ENCODE measurements around the gene KMT2B.
"Not testable (repeated sequence)": the region's sequence is repeated elsewhere in the genome, so short reads cannot be mapped to it uniquely, and the experiment has no call there.

KMT2B gene

DNA sequence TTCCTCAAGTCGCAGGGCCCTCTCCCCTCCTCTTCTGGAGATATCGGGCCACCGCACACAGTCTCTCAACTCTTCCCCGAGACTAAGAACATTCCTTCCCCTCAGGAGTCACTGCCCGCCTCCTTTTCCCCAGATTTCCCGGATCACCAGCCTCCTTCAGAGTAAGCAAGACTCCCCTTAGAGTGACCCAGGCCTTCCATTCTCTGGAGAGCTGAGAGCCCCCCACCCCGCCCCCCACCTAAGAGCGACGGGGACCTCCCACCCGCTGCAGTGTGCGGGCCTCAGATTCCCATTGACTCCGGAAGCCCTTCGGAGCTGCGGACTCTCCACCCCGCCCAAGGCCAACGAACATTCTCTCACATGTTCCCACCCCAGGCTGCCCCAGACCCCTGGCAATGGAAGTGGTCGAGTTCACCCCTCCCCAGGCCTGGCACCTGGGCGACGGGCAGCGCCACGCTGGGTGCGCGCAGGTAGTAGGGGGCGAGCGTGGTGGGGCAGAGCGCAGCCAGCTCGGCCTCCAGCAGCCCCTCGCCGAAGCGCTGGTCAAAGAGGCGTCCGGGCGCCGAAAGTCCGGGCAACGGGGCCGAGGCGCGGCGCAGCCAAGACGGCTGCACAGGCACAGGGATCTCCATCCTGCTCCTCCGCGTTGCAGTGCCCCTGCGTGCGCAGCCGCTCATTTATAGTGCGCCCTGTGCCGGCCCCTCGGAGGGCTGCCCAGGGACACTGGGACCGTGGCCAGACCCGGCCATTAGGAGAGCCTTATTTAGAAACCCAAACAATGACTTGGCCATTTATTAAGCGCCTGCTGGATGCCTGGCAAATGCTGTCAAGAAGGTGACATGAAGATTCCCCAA lies 38.8 kb downstream of the KMT2B start, which contains the start of gene HSPB6:
Gene HSPB6 (minus strand): TSS at position 653 of the 854 bp plus-strand sequence. CDS start 21 bp downstream, at position 632.
- no peak for DNase-seq (ENCODE audit: low read depth in 2 of 2)

DNA sequence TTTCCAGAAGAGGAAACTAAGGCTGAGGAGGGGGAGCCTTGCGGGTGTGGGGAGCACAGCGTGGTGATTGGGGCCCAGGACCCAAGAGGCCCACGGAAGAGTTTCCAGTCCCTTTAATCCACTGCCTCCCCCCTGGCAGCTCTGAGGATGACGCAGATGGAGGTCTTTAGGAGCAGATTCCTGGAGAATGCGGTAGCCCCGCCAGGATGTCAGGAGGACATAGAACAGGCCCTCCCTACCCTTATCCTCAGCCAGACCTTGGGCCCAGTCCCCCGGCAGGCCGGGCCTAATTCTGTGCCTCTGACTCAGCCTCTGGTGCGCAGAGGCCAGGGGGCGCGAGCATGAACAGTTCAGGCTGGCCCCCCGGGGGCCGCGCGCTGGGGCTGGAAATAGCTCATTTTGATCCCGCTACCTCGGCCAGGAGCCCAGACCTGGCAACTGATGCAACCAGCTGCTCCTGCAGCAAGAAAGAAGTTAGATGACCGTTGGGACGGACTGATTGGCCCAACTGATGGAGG lies 39.5 kb downstream of the KMT2B start:
- DNase-seq (ENCODE audit: low read depth in 2 of 2), result no peak

GRCh38 chr19:35757749-35758608 lies 40.2 kb downstream of the KMT2B start, which contains the start of gene PROSER3:
PROSER3 (plus strand) TSS chr19:35758176; CDS start chr19:35758216, 40 bp downstream.
- DNase-seq (ENCODE audit: low read depth in 2 of 2), result peak; percentile 93 to 96

DNA sequence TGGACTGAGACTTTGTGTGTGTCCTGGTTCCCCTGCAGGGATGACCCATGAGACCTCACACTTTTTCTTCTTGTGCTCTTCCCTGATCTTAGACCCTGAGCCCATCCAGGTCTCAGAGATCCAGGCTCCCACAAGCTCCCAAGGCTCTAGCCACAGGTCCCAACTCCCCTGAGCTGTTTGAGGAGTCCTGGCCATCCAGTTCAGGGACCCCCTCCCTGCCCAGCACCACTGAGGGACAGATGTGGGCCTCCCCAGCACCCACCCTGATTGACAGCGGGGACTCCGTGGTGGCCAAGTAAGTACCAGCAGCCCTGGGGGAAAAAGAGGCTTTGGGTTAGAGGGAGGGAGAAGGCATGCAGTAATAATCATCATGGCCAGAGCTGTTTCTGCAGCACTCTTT lies 41.9 kb downstream of the KMT2B start:
- no peak for DNase-seq (ENCODE audit: low read depth in 2 of 2)

DNA sequence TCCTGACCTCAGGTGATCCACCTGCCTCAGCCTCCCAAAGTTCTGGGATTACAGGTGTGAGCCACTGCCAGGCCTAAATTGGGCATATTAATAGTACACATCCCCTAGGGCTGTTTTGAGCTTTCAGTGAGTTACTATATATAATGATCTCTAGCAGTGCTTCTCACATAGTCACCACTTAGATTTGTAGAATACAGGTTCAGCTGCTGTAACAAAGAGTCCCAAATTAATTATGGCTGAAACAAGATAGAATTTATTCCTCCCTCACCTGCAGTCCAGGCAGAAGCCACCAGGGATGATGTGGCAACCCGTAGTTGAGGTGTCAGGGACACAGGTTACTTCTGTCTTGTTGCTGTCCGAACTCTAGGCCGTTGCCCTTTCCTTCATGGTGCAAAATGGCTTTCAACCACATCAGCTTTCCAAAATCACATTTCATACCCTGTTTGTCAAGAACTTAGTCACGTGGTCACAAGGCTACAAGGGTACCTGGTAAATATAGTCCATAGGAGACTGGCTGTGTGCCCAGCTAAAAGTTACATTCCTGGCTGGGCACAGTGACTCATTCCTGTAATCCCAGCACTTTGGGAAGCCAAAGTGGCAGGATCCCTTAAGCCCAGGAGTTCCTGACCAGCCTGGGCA lies 43.0 kb downstream of the KMT2B start:
- DNase-seq (ENCODE audit: low read depth in 2 of 2), result no peak

GRCh38 chr19:35764432-35765315 lies 46.9 kb downstream of the KMT2B start:
- no peak for DNase-seq (ENCODE audit: low read depth in 2 of 2)

DNA sequence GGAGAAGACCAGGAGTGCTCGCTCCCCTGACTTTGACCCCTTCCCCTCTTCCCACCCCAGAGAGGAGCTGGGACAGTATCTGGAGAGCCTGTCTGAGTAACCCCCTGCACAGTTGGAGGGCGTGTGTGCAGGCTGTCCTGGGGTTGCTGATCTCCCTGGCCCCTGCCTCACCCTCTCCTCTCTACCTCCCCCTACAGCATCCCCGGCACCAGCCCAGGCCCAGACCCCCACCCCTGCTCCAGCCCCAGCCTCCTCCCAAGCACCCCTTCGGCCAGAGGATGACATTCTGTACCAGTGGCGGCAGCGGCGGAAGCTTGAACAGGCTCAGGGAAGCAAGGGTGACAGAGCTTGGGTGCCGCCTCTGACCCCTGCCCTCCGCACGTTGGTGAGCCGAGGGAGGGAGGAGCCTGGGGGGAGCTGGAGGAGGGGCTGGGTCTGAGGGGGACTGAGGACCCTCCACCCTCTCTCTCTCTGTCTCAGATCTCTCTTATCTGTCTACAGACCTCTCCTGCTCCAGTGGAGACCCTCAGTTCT lies 48.8 kb downstream of the KMT2B start:
- DNase-seq (ENCODE audit: low read depth in 2 of 2), result no peak

DNA sequence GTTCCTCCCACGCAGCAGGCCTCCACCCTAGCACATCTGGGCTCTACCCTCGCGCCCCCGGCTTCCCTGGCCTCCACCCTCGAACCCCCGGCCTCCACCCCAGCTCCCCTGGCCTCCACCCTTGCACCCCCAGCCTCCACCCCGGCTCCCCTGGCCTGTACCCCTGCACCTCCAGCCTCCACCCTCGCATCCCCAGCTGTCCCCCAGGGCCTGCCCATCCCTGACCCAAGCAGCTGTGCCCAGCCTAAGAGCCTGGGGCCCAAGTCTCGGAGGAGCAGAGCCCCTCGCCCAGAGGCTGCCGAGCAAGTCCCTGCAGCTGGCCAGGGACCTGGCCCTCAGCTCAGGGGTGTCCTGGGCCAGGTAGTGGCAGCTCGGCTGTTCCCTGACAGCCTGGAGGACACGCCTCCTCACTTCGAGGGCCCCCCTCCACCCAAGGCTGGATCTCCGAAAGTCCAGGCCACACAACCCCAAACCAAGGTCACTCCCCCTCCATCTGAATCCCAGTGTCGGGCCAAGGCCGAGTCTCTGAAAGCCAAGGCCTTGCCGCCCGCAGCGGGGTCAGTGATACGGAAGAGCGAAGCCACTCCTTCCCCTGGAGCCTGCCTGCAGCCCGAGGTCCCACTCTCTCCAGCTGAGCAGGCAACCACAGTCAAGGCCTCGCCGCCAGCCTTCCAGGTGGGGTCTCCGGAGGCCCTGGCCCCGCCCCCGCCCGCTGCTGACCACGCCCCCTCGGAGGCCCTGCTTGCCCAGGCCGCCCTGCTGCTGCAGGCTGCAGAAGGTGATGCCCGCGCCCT lies 49.7 kb downstream of the KMT2B start:
- DNase-seq (ENCODE audit: low read depth in 2 of 2), result no peak

- no peak for DNase-seq (ENCODE audit: low read depth in 2 of 2)
Measured at GRCh38 chr19:35768082-35768421, 50.2 kb downstream of the KMT2B start.

DNA sequence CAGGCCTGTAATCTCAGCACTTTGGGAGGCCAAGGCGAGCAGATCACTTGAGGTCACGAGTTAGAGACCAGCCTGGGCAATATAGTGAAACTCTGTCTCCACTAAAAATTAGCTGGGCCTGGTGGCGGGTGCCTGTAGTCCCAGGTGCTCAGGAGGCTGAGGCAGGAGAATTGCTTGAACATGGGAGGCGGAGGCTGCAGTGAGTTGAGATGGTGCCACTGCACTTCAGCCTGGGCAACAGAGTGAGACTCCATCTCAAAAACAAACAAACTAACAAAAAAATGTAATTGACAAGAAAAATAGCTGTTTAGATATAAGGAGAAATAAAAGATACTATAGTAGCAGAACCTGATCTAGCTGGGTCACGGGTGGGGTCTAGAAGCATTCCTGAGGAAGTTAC lies 54.6 kb downstream of the KMT2B start:
- not testable (repeated sequence) for DNase-seq (ENCODE audit: low read depth in 2 of 2)

- no peak for DNase-seq (ENCODE audit: low read depth in 2 of 2)
Measured at GRCh38 chr19:35773020-35773806, 55.4 kb downstream of the KMT2B start.

DNA sequence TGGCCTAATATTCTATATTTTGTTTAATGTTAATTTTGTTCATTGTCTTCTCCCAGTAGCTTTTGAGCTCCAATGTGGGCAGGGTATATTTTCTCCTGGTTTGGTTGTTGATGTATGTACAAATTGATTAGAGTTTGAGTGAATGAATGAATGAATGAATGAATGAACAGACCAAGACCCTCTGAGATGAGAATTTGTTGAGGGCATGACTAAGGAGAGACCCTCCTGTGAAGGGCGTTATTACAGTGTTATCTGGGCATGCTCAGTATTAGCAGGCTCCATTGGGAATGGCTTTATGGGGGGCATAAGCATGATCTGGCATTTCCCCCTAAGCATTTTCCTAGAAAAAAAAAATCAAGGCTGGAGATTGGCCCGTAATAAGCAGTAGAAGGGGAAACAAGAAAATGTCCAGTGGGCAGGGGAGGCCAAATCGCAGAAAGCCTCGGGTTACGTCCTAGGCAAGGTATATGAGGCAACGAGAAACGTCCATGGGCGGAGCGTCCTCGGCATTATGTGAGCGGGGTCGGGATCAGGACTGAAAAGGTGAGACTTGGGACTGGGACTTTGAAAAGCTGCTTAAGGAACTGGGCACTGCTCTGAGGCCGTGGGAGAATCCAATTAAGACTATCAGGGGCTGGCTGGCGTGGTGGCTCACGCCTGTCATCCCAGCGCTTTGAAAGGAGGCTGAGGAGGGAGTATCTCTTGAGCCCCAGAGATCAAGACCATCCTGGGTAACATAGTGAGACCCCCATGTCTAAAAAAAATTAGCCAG lies 56.7 kb downstream of the KMT2B start:
- no peak for DNase-seq (ENCODE audit: low read depth in 2 of 2)

GRCh38 chr19:35775046-35775297 lies 57.2 kb downstream of the KMT2B start:
- no peak for DNase-seq (ENCODE audit: low read depth in 2 of 2)

DNA sequence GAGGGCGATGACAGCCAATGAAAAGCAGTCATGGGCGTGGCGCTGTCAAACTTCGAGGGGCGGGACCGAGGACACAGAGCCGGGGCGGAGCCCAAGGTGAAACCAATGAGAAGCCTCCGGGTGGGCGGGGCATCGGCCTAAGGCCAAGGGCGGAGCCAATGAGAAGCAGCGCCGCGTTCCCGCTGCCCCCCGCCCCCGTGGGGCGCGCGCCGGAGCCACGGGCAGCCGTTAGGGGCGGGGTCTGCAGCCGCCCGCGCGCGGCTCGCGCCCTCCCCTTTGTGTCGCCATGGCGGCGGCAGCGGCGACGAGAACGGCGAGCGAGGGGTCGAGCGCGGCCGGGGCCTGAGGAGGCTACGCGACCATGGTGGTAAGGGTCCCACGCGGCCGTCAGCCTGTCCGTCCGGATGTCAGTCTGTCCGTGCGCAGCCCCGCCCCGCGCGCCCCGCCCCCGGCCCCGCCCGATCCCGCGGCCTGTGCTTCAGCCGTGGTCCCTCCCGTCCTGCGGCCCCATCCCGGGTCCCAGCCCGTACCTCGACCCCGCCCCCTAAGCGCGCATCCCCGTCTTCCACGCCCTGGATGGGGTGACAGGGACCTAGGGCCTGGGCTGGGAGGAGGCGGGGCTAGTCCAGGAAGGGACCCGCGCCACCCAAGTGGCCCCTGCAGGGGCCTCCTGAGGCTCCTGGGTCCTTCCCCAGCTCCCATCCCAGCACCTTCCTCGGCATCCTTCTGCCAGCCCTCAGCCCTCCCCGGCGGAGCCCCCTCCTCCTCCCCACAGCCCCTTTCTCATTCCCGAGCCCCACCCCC lies 57.7 kb downstream of the KMT2B start, which contains the start of gene ARHGAP33:
Gene ARHGAP33 (plus strand): TSS at position 267 of the 804 bp plus-strand sequence. CDS start 95 bp downstream, at position 362.
- DNase-seq (ENCODE audit: low read depth in 2 of 2), result peak; percentile 94 to 98

DNA sequence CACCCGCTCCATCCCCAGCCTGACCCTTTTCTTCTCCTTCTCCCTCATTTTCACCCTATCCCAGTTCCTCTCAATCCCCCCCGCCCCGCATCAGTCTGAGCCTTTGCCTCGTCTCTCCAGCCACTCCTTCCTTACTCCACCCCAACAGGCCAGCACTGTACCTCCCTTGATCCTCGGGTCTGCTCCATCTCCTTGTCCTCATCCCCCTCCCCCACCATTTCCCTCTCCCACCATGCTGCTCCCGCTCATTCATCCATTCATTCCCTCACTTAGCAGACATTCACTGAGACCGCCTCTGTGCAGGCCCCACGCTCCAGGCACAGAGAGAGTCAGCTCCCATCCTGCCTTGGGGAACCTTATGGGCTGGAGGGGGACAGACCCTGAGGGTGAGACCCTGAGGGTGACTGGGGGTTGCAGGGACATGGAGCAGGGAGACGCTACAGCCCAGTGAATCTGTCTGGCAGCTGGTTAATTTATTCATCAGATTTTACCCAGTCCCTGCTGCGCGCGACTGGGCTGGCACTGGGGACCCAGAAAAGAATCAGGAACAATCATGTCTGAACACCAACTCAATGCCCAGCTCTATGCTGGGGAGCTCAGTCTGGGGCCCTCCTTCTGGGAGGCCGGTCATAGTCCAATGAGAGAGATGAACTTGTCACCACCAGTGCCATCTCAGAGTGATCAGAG lies 58.4 kb downstream of the KMT2B start:
- no peak for DNase-seq (ENCODE audit: low read depth in 2 of 2)

DNA sequence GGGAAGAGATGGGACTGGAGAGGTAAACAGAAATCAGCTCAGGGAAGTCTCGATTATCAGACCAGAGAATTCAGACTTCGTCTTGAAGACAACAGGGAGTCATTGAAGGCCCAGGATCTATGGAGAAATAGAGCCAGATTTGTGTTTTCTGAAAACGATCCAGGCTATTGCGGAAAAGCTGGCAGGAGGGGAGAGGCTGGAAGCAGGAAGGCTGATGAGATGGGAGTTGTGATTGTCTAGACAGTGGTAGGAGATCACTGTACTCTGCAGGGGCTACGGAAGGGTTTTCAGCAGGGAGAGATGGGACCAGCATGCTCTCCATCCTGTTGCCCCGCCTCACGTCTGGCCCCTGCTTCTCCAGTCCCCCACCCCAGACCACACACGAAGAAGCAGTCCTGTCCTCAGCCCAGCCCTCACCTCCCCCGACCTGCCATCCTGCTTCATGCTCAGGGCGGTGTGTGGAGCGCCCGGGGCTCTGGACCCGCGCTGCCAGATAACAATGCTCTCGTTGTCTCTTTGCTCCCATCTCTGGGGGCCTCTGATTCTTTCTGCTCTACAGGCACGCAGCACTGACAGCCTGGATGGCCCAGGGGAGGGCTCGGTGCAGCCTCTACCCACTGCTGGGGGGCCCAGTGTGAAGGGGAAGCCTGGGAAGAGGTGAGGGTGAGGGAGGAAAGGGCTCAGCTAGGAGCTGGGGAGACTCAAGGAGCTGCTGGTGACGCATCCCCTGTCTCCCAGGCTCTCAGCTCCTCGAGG lies 59.5 kb downstream of the KMT2B start:
- DNase-seq (ENCODE audit: low read depth in 2 of 2), result no peak

Data from stimulated activated CD8-positive, alpha-beta memory T cell treated with anti-CD3 and anti-CD28 coated beads, Interleukin-7, amount 100 ng/mL, for 1 hour (primary cell).